GM12878 (cell line): ENCODE data around the gene STK17A. TPM values are rescaled to one million over a fixed set of nuclear protein-coding genes. Genes with fewer than 3 reads are reported as not detected.

Experiments used
- CEBPB ChIP-seq, 2 experiments: fragments of 150-350 bp in 1 of 2; IDR thresholded peaks; 2 replicates each; pipeline ENCODE4 v1.6.1; 2012 to 2014; ENCODE audit warnings: low read depth in 2 of 2, low read length in 2 of 2, borderline replicate concordance in 1 of 2, inconsistent platforms in 1 of 2
- CREB1 ChIP-seq: IDR thresholded peaks from 2 replicates; pipeline ENCODE4 v1.6.1; 2012; ENCODE audit warnings: low read depth, mild to moderate bottlenecking, inconsistent platforms
- CUX1 ChIP-seq: IDR thresholded peaks from 2 replicates; pipeline ENCODE4 v1.6.1; 2012; ENCODE audit warnings: improper control_type of control experiment, low read depth, low read length; ENCODE audit not compliant: insufficient replicate concordance
- ESRRA ChIP-seq: IDR thresholded peaks from 2 replicates; pipeline ENCODE4 v1.6.1; 2012; ENCODE audit warnings: mild to moderate bottlenecking, low read length, improper control_type of control experiment
- FOXM1 ChIP-seq: IDR thresholded peaks from 2 replicates; pipeline ENCODE4 v1.6.1; 2012; ENCODE audit warnings: low read depth, mild to moderate bottlenecking, inconsistent platforms, low read length, moderate library complexity
- IRF4 ChIP-seq: IDR thresholded peaks from 2 replicates; pipeline ENCODE4 v1.6.1; 2011; ENCODE audit warnings: low read depth, low read length
- MEF2B ChIP-seq: fragments of 450-650 bp; IDR thresholded peaks from 2 replicates; pipeline ENCODE4 v1.6.1; 2018; ENCODE audit warnings: mild to moderate bottlenecking, moderate library complexity; ENCODE audit not compliant: partially characterized antibody, poor library complexity, severe bottlenecking
- MTA2 ChIP-seq: fragments of 450-650 bp; IDR thresholded peaks from 2 replicates; pipeline ENCODE4 v1.6.1; 2016; ENCODE audit warnings: low read depth, mild to moderate bottlenecking, moderate library complexity
- MXI1 ChIP-seq: fragments of 150-350 bp; IDR thresholded peaks from 2 replicates; pipeline ENCODE4 v1.6.1; 2011; ENCODE audit warnings: low read depth, mild to moderate bottlenecking, inconsistent platforms, low read length, improper control_type of control experiment
- NR2C2 ChIP-seq: IDR thresholded peaks from 2 replicates; pipeline ENCODE4 v1.6.1; 2011; ENCODE audit warnings: borderline replicate concordance, low read depth; ENCODE audit not compliant: control insufficient read depth, insufficient read length
- RFX5 ChIP-seq: IDR thresholded peaks from 2 replicates; pipeline ENCODE4 v1.6.1; 2011; ENCODE audit warnings: low read depth, low read length, improper control_type of control experiment
- SIN3A ChIP-seq: IDR thresholded peaks from 2 replicates; pipeline ENCODE4 v1.6.1; 2012; ENCODE audit warnings: low read depth, low read length, improper control_type of control experiment
- SIX5 ChIP-seq: IDR thresholded peaks from 2 replicates; pipeline ENCODE4 v1.6.1; 2011; ENCODE audit warnings: mild to moderate bottlenecking, low read depth, low read length, moderate library complexity; ENCODE audit not compliant: severe bottlenecking
- TCF7 ChIP-seq: IDR thresholded peaks from 2 replicates; pipeline ENCODE4 v1.6.1; 2014; ENCODE audit warnings: antibody characterized with exemption, borderline replicate concordance
- WRNIP1 ChIP-seq: IDR thresholded peaks from 2 replicates; pipeline ENCODE4 v1.6.1; 2011; ENCODE audit warnings: low read depth, low read length, improper control_type of control experiment, borderline replicate concordance
- YY1 ChIP-seq: IDR thresholded peaks from 2 replicates; pipeline ENCODE4 v1.6.1; 2011; ENCODE audit warnings: low read depth, mild to moderate bottlenecking, low read length
- ZBTB40 ChIP-seq: fragments of 450-650 bp; IDR thresholded peaks from 2 replicates; pipeline ENCODE4 v1.6.1; 2016; ENCODE audit warnings: mild to moderate bottlenecking, moderate library complexity, borderline replicate concordance
- polyA plus RNA-seq, 11 experiments: library from polyadenylated mRNA; depleted of rRNA in 4 of 11; unstranded in 6 of 11; stranded (reverse) in 5 of 11; fragments of >200 nt; fragmentation: Nextera tagmentation in 4 of 11; fragmentation: Illumina TruSeq in 1 of 11; extraction: Ambion mirVana in 4 of 11; extraction: Trizol in 1 of 11; gene quantifications; 1 replicate in 1 of 11; 2 replicates in 10 of 11; pipeline versions ENCODE4 v1.2.1 to v1.2.3, GENCODE V29; 2011 to 2016; ENCODE audit warnings: inconsistent platforms in 2 of 11, missing spikeins in 2 of 11, low read depth in 1 of 11
- total RNA-seq, 4 experiments: library from RNA; depleted of rRNA in 3 of 4; stranded (reverse); fragments of >200 nt in 3 of 4; fragmentation: Illumina TruSeq in 1 of 4; extraction: Trizol in 1 of 4; gene quantifications; 2 replicates each; pipeline versions ENCODE4 v1.2.1 to v1.2.3, GENCODE V29; 2013 to 2021

Gene STK17A
- total and polyA plus RNA-seq, 10 of the 15 experiments (the other 5 are each of a cell fraction or from before 2014, with no cell fraction given): 18.5 to 91.6 (median 70.8) TPM

- no peak for TF ChIP-seq ZBTB40
- no peak for TF ChIP-seq TCF7
- TF ChIP-seq WRNIP1: 0 out of 2 replicates have a peak, but pooled peaks have one; percentile 49
- TF ChIP-seq SIX5: no peak
- peak; percentile 96 for TF ChIP-seq IRF4
- no peak for TF ChIP-seq ESRRA
- TF ChIP-seq CUX1: no peak
- no peak for TF ChIP-seq RFX5
- TF ChIP-seq MXI1: no peak
- no peak for TF ChIP-seq YY1
- no peak for TF ChIP-seq NR2C2
- TF ChIP-seq MEF2B: no peak
- no peak for TF ChIP-seq CEBPB (IDR thresholded peaks at IDR 0.05; ENCODE audit: borderline replicate concordance in 1 of 2, low read depth in 2 of 2, low read length in 2 of 2)
- TF ChIP-seq MTA2: peak; percentile 75
- TF ChIP-seq SIN3A: no peak
- 0 out of 2 replicates have a peak, but pooled peaks have one; percentile 29 for TF ChIP-seq CREB1
- peak; percentile 95 for TF ChIP-seq FOXM1
Observed at GRCh38 chr7:43647673-43648472, 65.0 kb downstream of the STK17A start (continued).
